PC-9 (cell line): ENCODE data around the gene COPS2. TPM values are rescaled to one million over a fixed set of nuclear protein-coding genes. Genes with fewer than 3 reads are reported as not detected.
A peak's percentile ranks its signal among the peaks of the same experiment; 100 is the strongest.

Experiments
- Bru-seq: library from RNA; stranded (reverse); fragments of 400-500 nt; gene quantifications from one replicate; lab custom pipeline; 2021; lab: Mats Ljungman, UMichigan
- BruChase-seq, 2 experiments: library from RNA; stranded (reverse); fragments of 400-500 nt; gene quantifications; one replicate each; lab custom pipeline; 2021; lab: Mats Ljungman, UMichigan
- BruUV-seq: library from RNA; stranded (reverse); fragments of 400-500 nt; replicated peaks from 2 replicates; lab custom pipeline; 2021; lab: Mats Ljungman, UMichigan
- CTCF ChIA-PET: fragments of 300-600 bp; sonication (Branson Sonifier 250); formaldehyde crosslinking; loops from one replicate; lab custom pipeline; 2022; ENCODE audit warnings: antibody characterized with exemption; lab: Charles Lee
- POLR2A ChIA-PET: fragments of 300-600 bp; sonication (Branson Sonifier 250); formaldehyde crosslinking; loops from one replicate; lab custom pipeline; 2022; ENCODE audit warnings: antibody characterized with exemption; ENCODE audit not compliant: unreplicated experiment; lab: Charles Lee
- DNase-seq, 2 experiments: peaks; one replicate each; pipeline versions ENCODE4 v3.0.0 to v3.0.0-alpha.2; 2015 to 2022; ENCODE audit warnings: mixed read lengths in 1 of 2
- H2AFZ ChIP-seq: fragments of 200-600 bp; sonication (generic); 2 replicates; pipeline ENCODE4 v1.8.1; 2017; ENCODE audit warnings: antibody characterized with exemption
- H3F3A ChIP-seq: fragments of 200-600 bp; sonication (generic); 2 replicates; pipeline ENCODE4 v1.8.1; 2017; ENCODE audit warnings: antibody characterized with exemption, mild to moderate bottlenecking, low read depth; ENCODE audit not compliant: insufficient read depth
- H3K27ac ChIP-seq: fragments of 200-600 bp; sonication (generic); 2 replicates; pipeline ENCODE4 v1.6.1; 2016; ENCODE audit warnings: mixed run types
- H3K27me3 ChIP-seq: fragments of 200-600 bp; sonication (generic); 2 replicates; pipeline ENCODE4 v1.6.1; 2016; ENCODE audit warnings: low read depth, mixed run types; ENCODE audit not compliant: insufficient read depth
- H3K36me3 ChIP-seq: fragments of 200-600 bp; sonication (generic); 2 replicates; pipeline ENCODE4 v1.6.1; 2016; ENCODE audit warnings: low read depth, mixed run types
- H3K4me1 ChIP-seq: fragments of 200-600 bp; sonication (generic); replicated peaks from 2 replicates; pipeline ENCODE4 v1.6.1; 2016; ENCODE audit warnings: mixed run types; ENCODE audit not compliant: insufficient read depth
- H3K4me2 ChIP-seq: fragments of 200-600 bp; sonication (generic); 2 replicates; pipeline ENCODE4 v1.6.1; 2017; ENCODE audit warnings: mixed run types
- H3K4me3 ChIP-seq: fragments of 200-600 bp; sonication (generic); 2 replicates; pipeline ENCODE4 v1.6.1; 2016; ENCODE audit warnings: mixed run types
- H3K79me2 ChIP-seq: fragments of 200-600 bp; sonication (generic); 2 replicates; pipeline ENCODE4 v1.6.1; 2017; ENCODE audit warnings: low read depth, mixed run types
- H3K9me2 ChIP-seq: fragments of 200-600 bp; sonication (generic); 2 replicates; pipeline ENCODE4 v1.8.1; 2017; ENCODE audit warnings: mild to moderate bottlenecking; ENCODE audit not compliant: insufficient read depth
- H3K9me3 ChIP-seq: fragments of 200-600 bp; sonication (generic); 2 replicates; pipeline ENCODE4 v1.8.1; 2016; ENCODE audit warnings: low read depth; ENCODE audit not compliant: insufficient read depth
- H4K20me1 ChIP-seq: fragments of 200-600 bp; sonication (generic); 2 replicates; pipeline ENCODE4 v1.8.1; 2017; ENCODE audit not compliant: insufficient read depth
- EZH2 ChIP-seq: fragments of 200-600 bp; sonication (generic); IDR thresholded peaks from 2 replicates; pipeline ENCODE4 v1.8.0; 2017; ENCODE audit warnings: antibody characterized with exemption, low read depth
- intact Hi-C: fragments of 100-400 bp; cut with micrococcal nuclease; formaldehyde crosslinking; loops from one replicate; pipeline ENCODE4 v1.10.0; 2022; ENCODE audit not compliant: unreplicated experiment
- long read RNA-seq: library from polyadenylated mRNA; stranded (forward); transcript quantifications from one replicate; pipeline ENCODE4 v2.0.0, GENCODE V29; 2022
- total RNA-seq: library from RNA; stranded (reverse); gene quantifications from 2 replicates; pipeline ENCODE4 v1.2.3, GENCODE V29; 2021
- TF ChIP-seq, protein P1 (sequence below): fragments of 200-600 bp; sonication (generic); conservative IDR thresholded peaks from 2 replicates; pipeline ENCODE4 v1.6.1; 2017; ENCODE audit warnings: mixed run types, antibody characterized with exemption, mild to moderate bottlenecking, moderate library complexity

COPS2 gene
- total RNA-seq (47.8 and 71.8 TPM in 2 replicates), Bru-seq, nascent RNA (percentile 94 among the genes with signal in this experiment), BruChase-seq, experiment 1, labeled RNA remaining after a 2-hour chase (percentile 92 among the genes with signal in this experiment), BruChase-seq, experiment 2, labeled RNA remaining after a 6-hour chase (percentile 95 among the genes with signal in this experiment)
- long read RNA-seq, full-length matches to known transcripts: 57 of 66 reads
- long read RNA-seq, partial matches to known transcripts: 2 of 66 reads
- long read RNA-seq, other reads (novel, unspliced or antisense): 7 of 66 reads

GRCh38 chr15:49155110-49155833 lies at the start of gene COPS2:
Gene COPS2, minus strand, starts transcription at chr15:49155599. Its CDS starts 21 bp downstream, at chr15:49155578.
- BruUV-seq: TSS peak; percentile 66
- Histone ChIP-seq H3K36me3 (no peaks in the 10 kb centered on the region; the same call in 1 of the 2 replicates), H4K20me1 (peaks cover 16% of the 10 kb centered on the region), H3K9me3 (no peaks in the 10 kb centered on the region), H3K4me3 (peak within 1 kb of the TSS; percentile 81), H3K4me1 (peaks cover 29% of the 10 kb centered on the region), H3K27me3 (no peaks in the 10 kb centered on the region), H3F3A (peaks cover 7% of the 10 kb centered on the region), H2AFZ (peak within 1 kb of the TSS; percentile 97), H3K27ac (peak within 1 kb of the TSS; percentile 62), H3K9me2 (no peaks in the 10 kb centered on the region), H3K79me2 (peaks cover 65% of the 10 kb centered on the region), H3K4me2 (peak within 1 kb of the TSS; percentile 92)
- TF ChIP-seq EZH2: no peak
- TF ChIP-seq, protein P1, sequence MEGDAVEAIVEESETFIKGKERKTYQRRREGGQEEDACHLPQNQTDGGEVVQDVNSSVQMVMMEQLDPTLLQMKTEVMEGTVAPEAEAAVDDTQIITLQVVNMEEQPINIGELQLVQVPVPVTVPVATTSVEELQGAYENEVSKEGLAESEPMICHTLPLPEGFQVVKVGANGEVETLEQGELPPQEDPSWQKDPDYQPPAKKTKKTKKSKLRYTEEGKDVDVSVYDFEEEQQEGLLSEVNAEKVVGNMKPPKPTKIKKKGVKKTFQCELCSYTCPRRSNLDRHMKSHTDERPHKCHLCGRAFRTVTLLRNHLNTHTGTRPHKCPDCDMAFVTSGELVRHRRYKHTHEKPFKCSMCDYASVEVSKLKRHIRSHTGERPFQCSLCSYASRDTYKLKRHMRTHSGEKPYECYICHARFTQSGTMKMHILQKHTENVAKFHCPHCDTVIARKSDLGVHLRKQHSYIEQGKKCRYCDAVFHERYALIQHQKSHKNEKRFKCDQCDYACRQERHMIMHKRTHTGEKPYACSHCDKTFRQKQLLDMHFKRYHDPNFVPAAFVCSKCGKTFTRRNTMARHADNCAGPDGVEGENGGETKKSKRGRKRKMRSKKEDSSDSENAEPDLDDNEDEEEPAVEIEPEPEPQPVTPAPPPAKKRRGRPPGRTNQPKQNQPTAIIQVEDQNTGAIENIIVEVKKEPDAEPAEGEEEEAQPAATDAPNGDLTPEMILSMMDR: no peak
- intact Hi-C loops: loop anchor here (1.0 to 10.0 kb wide), 3 partner anchors 15 to 470 kb away; partner anchors contain the start of genes DTWD1, FAM227B, GALK2 and SECISBP2L
- CTCF ChIA-PET: interaction anchor here (0.9 to 1.3 kb wide), 2 partner anchors 15 to 109 kb away, joined by 4 to 5 read pairs; partner anchors contain the start of genes GALK2 and SECISBP2L
- POLR2A ChIA-PET: interaction anchor here (0.7 to 1.1 kb wide), 3 partner anchors 13 to 230 kb away, joined by 3 to 6 read pairs (median 3); partner anchors contain the start of gene GALK2
- DNase-seq: peak; percentile 93

DNA sequence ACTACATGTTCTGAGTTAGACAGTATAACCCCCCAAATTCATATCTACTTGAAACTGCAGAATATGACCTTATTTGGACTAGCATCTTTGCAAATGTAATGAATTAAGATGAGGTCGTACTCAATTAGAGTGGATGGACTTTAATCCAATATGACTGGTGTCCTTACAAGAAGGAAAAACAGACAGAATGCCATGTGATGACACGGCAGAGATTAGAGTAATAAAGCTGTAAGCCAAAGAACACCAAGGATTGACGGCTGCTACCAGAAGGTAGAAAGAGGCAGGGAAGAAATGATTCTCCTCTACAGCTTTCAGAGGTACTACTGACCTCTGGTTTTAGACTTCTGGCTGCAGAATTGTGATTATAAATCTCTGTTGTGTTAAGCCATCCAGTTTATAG lies 44.9 kb upstream of the COPS2 start:
- H3K79me2 ChIP-seq: no peaks in the 10 kb centered on the region
- no peak overlapping the region for H3K27ac ChIP-seq
- H3K4me1 ChIP-seq: no peaks in the 10 kb centered on the region
- no peak overlapping the region for H3K4me2 ChIP-seq
- H3K27me3 ChIP-seq: no peaks in the 10 kb centered on the region
- POLR2A ChIA-PET: no interaction called here
- H3K4me3 ChIP-seq: no peak overlapping the region
- no peak for DNase-seq
- H2AFZ ChIP-seq: no peak overlapping the region
- H3K36me3 ChIP-seq: no peaks in the 10 kb centered on the region
- CTCF ChIA-PET: no interaction called here
- intact Hi-C loops: no loop called here
- H4K20me1 ChIP-seq: no peaks in the 10 kb centered on the region
- H3K9me3 ChIP-seq: no peaks in the 10 kb centered on the region
- no peaks in the 10 kb centered on the region for H3K9me2 ChIP-seq
- TF ChIP-seq, protein P1: no peak
- no peak for TF ChIP-seq EZH2
- H3F3A ChIP-seq: no peaks in the 10 kb centered on the region
- no TSS peak for BruUV-seq

DNA sequence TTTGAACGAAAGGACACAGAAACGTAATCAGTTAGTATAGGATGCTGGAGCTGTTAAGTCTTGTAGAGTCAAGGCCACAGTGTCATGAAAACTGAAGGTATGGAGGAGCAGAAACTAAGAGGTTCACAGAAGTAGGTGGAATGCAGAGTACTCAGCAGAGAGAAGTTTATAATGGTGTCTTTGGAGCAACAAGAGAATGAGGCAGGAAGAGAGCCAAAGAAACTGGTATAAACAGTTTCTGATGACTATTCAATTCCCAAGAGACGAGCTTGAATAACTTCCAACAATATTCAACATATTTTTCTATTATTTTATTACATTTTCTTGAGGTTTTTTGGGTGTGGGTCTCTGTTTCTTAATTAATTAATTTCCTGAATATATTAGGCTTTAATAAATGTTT lies 44.3 kb upstream of the COPS2 start:
- no TSS peak for BruUV-seq
- H3K9me3 ChIP-seq: no peaks in the 10 kb centered on the region
- H3K9me2 ChIP-seq: no peaks in the 10 kb centered on the region
- H3K79me2 ChIP-seq: no peaks in the 10 kb centered on the region
- H3K4me3 ChIP-seq: no peak overlapping the region
- no peak overlapping the region for H2AFZ ChIP-seq
- H3K36me3 ChIP-seq: no peaks in the 10 kb centered on the region
- ChIA-PET CTCF (no interaction called here), POLR2A (no interaction called here)
- H3K4me1 ChIP-seq: no peaks in the 10 kb centered on the region
- no peak for DNase-seq
- no peak overlapping the region for H3K27ac ChIP-seq
- TF ChIP-seq, protein P1: no peak
- no peak for TF ChIP-seq EZH2
- no peak overlapping the region for H3K4me2 ChIP-seq
- no peaks in the 10 kb centered on the region for H3K27me3 ChIP-seq
- intact Hi-C loops: no loop called here
- H3F3A ChIP-seq: no peaks in the 10 kb centered on the region
- no peaks in the 10 kb centered on the region for H4K20me1 ChIP-seq
